ENCODE results near the gene CCDC78. TPM values are rescaled to one million over a fixed set of nuclear protein-coding genes. Genes with fewer than 3 reads are reported as not detected.

Gene CCDC78
- 4.2 and 4.8 TPM in 2 replicates for total RNA-seq

DNA sequence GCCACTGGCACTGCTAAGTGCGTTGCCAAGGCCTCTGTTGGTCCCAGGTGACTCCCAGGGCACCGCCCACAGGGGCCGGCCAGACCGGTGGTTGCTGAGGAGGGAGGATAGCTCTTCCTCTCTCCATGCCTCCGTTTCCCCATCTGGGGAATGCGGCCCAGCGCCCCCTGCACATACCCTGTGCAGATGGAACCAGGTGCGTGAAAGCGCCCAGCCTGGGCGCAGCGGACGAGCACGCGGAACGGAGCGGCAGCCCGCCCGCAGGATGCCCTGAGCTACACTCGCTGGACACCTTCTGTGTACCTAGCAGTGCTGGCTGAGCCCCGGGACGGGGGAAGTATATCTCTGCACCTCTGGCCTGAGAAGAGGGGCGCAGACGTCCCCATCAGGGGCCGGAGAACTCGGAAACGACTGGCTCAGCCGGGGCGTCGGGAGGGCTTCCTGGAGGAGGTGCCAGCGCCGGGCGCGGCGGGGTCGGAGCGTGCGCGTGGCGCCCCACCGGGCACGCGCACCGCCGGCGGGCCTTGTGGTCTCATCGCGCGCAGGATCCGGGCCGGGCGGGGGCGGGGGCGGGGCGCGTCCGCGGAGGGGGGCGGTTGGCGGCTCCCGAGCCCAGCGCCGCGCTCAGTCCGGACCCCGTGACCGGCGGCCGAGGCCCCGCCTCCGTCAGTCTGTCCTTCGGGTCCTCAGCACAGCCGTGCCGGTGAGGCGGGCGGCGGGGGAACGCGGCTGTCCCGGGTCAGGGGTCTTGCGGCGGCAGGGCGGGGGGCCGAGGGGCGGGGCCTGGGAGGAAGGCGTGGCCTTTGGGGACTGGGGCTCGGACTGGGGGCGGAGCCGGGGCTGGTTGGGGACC lies at the start of gene CCDC78, which contains the start of gene HAGHL:
TSS of gene CCDC78 (minus strand) at position 6 of the 853 bp plus-strand sequence. CDS start 76 bp downstream, outside the sequence.
TSS of gene HAGHL (plus strand) at position 669 of the 853 bp plus-strand sequence. CDS start 404 bp downstream, outside the sequence.

GRCh38 chr16:760545-761343 lies 34.5 kb upstream of the CCDC78 start, which contains the start of gene MSLN:
MSLN (plus strand) TSS chr16:760734; CDS start chr16:762681, 1,947 bp downstream.

DNA sequence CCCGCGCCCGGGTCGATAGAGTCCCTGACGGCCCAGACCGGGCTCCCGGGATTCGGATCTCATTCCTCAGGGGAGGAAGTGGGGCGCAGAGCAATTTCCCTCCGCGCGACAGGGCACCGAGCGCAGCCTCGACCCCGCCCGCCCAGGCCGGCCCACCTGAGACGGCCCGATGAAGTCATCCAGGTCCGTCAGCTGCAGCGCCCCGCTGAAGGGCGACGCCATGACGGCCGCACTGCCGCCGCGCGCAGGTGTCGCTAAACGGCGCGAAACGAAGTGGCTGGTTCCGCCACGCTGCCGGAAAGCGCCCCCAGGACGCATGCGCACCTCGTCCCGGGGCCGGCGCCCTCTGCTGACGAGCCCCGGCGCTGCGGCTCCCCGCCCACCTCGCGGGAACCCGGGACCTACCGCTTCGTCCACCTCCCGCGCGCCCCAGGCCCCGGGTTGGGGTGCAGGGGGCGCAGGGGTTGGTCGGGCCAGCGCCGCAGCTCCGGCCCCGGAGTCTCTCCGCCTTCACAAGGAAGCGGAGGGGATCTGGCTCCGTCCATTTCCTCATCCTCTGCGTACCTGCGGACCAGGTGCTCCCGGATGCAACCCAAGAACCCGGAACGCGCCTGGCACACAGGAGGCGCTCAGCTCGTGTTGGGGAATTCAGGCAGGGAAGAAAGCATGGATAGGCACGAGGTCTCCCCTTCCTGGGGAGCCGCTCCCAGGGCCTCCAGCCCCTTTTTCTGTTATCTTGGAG lies 14.7 kb upstream of the CCDC78 start, which contains the start of gene CIAO3:
TSS of gene CIAO3 (minus strand) at position 234 of the 742 bp plus-strand sequence. CDS start at position 222, 12 bp downstream.

DNA sequence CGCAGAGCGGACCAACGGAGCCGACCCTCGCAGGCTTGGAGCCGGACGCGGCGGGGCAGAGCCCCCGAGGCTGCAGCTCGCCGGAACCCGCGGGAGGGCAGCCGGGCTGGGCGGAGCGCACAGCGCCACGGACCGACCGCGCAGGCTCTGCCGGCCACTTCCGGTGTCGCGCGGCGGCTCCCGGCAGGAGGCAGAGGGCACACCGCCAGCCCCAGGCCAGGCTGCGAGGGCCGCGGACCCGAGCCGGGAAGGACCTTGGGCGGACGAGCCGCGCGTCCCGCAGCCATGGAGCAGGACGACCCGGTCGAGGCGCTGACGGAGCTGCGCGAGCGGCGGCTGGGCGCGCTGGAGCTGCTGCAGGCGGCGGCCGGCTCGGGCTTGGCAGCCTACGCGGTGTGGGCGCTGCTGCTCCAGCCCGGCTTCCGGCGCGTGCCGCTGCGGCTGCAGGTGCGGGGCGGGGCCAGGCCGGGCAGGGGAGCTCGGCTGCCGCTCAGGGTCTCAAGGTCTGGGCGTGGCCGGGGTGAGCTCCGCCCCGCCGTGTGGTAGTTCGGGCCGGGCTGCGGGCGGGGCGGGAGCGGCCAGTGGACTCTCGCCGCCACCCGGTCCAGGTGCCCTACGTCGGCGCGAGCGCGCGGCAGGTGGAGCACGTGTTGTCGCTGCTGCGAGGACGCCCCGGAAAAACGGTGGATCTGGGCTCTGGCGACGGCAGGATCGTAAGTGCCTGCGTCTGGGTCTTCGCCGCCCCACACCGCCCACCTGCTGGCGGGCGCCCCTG lies 5.1 kb downstream of the CCDC78 start, which contains the start of gene ANTKMT:
TSS of gene ANTKMT (plus strand) at position 157 of the 775 bp plus-strand sequence. CDS start at position 286, 129 bp downstream.

DNA sequence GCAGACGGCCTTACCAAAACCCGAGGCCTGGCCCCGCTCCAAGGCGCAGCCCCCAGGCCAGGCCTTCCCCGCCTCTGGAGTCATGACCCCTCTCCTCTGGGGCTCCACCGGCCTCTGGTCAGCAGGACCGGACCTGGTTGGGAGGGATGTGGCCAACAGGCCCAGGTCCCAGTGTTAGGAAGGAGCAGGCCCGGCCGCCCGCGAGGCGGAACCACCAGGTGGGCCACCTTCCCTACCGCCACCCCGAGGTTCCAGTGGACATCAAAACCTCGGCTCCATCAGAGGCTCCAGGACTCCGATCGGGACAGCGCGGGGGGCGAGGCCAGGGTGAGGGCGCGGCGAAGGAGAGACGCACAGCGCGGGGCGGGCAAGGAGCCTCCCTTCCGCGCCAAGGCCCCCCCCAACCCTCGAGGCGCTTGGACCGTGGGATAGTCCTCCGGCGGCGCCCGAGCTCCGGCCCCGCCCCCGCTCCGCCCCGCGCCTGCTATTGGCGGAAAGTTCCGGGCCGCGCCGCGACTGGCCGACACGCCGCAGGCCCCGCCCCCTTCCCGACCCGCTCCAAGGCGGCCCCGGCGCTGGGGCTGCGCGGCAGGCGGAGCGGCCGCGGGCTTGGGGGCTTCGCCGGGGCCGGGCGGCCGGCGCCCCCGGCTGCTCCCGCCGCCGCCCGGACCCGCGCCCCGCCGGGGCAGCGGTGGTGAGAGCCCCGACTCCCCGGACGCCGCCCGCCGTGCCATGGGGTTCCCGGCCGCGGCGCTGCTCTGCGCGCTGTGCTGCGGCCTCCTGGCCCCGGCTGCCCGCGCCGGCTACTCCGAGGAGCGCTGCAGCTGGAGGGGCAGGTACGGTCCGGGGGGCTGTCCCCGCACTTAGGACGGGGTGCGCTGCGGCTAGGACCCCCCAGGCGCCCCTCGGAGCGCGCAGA lies 11.4 kb downstream of the CCDC78 start, which contains the start of gene METRN:
TSS of gene METRN (plus strand) at position 561 of the 919 bp plus-strand sequence. CDS start at position 733, 172 bp downstream.

DNA sequence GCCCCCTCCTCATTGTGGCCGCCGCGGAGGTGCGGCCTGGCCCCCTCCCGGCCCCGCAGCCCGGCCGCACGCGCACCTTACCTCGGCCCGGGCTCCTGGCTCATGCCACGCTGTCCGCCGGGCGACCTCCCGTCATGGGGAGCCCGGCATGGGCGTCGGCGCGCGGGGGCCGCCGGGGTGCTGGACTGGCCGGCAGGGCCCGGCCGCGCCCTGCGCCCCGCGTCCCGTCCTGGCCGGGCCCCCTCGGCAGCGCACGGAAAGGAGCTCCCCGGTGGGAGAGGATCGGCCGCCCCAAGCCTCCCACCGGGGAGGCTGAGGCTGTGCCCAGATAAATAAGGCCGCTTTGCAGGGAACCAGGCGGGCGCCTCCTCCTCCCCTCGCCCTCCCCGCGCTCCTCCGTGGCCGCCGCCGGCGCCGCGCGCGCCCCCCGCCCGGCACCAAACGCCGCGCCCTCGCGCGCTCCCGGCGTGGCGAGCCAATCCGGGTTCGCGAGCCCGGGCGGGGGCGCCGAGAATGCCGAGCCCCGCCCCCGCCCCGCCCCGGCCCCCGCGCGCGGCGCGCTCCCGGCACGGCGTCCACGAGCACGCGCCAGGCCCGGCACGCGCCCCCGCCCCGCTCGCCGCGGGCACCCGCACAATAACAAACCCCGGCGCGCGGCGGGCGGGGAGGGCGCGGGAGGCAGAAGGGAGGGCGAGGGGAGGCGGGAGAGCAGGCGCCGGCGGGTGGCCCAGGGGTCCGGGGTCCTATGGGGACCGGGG lies 20.6 kb downstream of the CCDC78 start, which contains the start of gene FBXL16:
TSS of gene FBXL16 (minus strand) at position 371 of the 758 bp plus-strand sequence. CDS start 8,396 bp downstream, outside the sequence.

DNA sequence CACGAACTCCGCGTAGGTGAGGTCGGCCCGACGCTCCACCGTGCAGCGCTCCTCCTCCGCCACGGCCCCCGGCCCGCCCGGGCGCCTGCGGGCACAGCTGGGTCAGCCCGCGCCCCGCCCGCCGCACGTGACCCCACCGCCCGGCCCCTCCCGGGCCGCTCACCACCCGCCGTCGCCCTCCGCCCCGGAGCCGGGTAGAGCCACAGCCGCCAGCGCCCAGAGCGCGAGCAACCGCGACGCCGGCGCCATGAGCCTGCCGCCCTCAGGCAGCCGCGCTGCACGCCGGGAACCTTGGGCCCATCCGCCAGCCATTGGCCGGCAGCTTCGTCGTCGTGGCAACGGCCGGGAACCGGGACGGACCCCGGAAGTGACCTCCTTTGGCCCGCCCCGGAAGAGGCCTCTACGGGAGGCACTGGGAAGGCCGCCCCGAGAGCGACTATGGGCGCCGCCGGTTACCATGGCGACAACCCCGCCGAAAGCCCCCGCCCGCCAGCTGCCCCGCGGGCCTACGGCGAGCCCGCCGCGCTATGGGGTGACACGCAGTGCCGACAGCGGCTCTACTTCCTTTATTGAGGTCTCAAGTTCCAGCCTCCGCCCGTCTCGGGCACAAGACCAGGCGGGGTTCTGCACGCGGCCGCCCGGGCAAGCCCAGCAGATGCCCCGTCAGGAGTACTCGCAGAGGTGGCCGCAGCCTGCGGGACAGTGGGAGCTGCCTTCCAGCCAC lies 42.0 kb downstream of the CCDC78 start, which contains the start of gene JMJD8:
TSS of gene JMJD8 (minus strand) at position 264 of the 724 bp plus-strand sequence. CDS start at position 249, 15 bp downstream.

DNA sequence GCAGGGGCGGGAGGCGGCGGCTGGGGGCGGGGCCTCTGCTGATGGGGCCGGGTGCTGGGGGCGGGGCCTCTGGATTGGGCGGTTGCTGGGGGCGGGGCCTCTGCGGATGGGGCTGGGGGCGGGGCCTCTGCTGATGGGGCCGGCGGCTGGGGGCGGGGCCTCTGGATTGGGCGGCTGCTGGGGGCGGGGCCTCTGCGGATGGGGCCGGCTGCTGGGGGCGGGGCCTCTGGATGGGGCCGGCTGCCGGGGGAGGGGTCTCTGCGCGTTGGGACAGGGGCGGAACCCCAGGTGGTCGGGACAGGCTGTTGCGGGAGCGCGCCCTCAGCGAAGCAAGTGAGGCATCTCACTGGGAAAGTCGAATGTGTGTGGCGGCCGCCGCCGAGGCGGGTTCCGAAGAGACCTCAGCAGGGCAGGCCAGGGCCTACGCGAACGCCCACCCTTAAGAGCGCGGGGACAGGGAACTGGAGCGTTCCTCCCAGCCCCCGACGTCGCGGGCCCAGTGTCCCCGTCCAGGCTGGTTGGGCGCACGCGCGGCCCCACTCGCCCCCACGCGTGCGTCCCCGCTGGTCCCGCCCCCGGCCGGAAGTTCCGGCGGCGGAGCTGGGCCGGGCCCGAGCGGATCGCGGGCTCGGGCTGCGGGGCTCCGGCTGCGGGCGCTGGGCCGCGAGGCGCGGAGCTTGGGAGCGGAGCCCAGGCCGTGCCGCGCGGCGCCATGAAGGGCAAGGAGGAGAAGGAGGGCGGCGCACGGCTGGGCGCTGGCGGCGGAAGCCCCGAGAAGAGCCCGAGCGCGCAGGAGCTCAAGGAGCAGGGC lies 46.2 kb downstream of the CCDC78 start, which contains the start of gene STUB1:
TSS of gene STUB1 (plus strand) at position 597 of the 811 bp plus-strand sequence. CDS start at position 713, 116 bp downstream.

GRCh38 chr16:674968-675883 lies 51.0 kb downstream of the CCDC78 start, which contains the start of gene RHBDL1:
RHBDL1 (plus strand) TSS chr16:675671; CDS start chr16:675791, 120 bp downstream.

Other genes starting within 250 kb of the CCDC78 start
- gene CAPN15, start 198.7 kb downstream of the CCDC78 start, total RNA-seq = 41.7 and 58.5 TPM in 2 replicates
- gene PRR35, start 166.0 kb downstream of the CCDC78 start, total RNA-seq = 0.11 TPM in 1 of 2 replicates, not detected in the other
- gene NHLRC4, start 159.4 kb downstream of the CCDC78 start, total RNA-seq = 1.8 and 2.0 TPM in 2 replicates
- gene PIGQ, start 156.5 kb downstream of the CCDC78 start, total RNA-seq = 27.9 and 35.5 TPM in 2 replicates
- 15.1 and 18.0 TPM in 2 replicates for gene RAB40C, start 136.4 kb downstream of the CCDC78 start, total RNA-seq
- 0.25 and 0.33 TPM in 2 replicates for gene WFIKKN1, start 95.5 kb downstream of the CCDC78 start, total RNA-seq
- 69.9 and 100 TPM in 2 replicates for gene METTL26, start 90.1 kb downstream of the CCDC78 start, total RNA-seq
- 12.2 and 17.4 TPM in 2 replicates for gene MCRIP2, start 84.6 kb downstream of the CCDC78 start, total RNA-seq
- 14.6 and 22.6 TPM in 2 replicates for gene WDR90, start 77.1 kb downstream of the CCDC78 start, total RNA-seq
- 46.5 and 57.7 TPM in 2 replicates for gene RHOT2, start 58.3 kb downstream of the CCDC78 start, total RNA-seq
- gene RHBDL1, start 50.8 kb downstream of the CCDC78 start, total RNA-seq = 2.9 and 5.9 TPM in 2 replicates
- gene STUB1, start 46.0 kb downstream of the CCDC78 start, total RNA-seq = 135 and 164 TPM in 2 replicates
- 26.1 and 34.5 TPM in 2 replicates for gene JMJD8, start 42.1 kb downstream of the CCDC78 start, total RNA-seq
- 5.5 and 6.2 TPM in 2 replicates for gene WDR24, start 36.0 kb downstream of the CCDC78 start, total RNA-seq
- gene FBXL16, start 20.6 kb downstream of the CCDC78 start, total RNA-seq = 0.37 and 0.44 TPM in 2 replicates
- gene METRN, start 11.3 kb downstream of the CCDC78 start, total RNA-seq = 47.1 and 79.5 TPM in 2 replicates
- gene ANTKMT, start 5.3 kb downstream of the CCDC78 start, total RNA-seq = 42.5 and 43.4 TPM in 2 replicates
- gene HAGHL, start 663 bp upstream of the CCDC78 start, total RNA-seq = 21.7 and 29.0 TPM in 2 replicates
- 35.2 and 35.3 TPM in 2 replicates for gene CIAO3, start 14.6 kb upstream of the CCDC78 start, total RNA-seq
- under 0.01 and 0.12 TPM in 2 replicates for gene MSLN, start 34.3 kb upstream of the CCDC78 start, total RNA-seq
- 20.6 and 26.0 TPM in 2 replicates for gene RPUSD1, start 61.9 kb upstream of the CCDC78 start, total RNA-seq
- 13.5 and 36.5 TPM in 2 replicates for gene CHTF18, start 62.2 kb upstream of the CCDC78 start, total RNA-seq
- gene GNG13, start 74.3 kb upstream of the CCDC78 start, total RNA-seq = not detected in 2 replicates
- gene LMF1, start 244.5 kb upstream of the CCDC78 start, total RNA-seq = 21.9 and 23.9 TPM in 2 replicates

Measured in uterine smooth muscle cell (primary cell).